ENCODE measurements around the gene ROBO2. TPM values are rescaled to one million over a fixed set of nuclear protein-coding genes. Genes with fewer than 3 reads are reported as not detected.

Gene ROBO2
- total RNA-seq, 1 experiment from 2014 or later: not detected

DNA sequence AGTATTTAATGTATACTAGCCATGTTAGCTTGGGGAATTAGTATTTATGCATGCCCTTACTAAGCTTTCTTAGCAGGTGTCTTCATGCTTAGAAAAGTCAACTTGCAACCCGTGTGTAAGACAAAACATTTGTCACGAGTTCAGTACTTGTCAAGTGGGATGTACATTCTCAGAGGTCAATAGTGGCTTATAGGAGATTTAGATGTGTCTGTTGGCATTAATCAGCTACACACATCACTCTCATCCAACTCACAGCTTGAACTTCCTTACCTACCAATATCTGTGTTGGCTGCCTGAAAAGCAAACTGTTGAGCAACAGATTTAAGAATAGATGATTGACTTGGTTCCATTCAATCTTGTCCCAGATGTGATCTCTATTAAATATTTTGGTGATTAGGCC is 109.5 kb downstream of the ROBO2 start:
- H3K9me3 ChIP-seq (ENCODE audit: control insufficient read depth in 1 of 2, insufficient read depth in 1 of 2, low read depth in 1 of 2, low read length in 2 of 2): peaks cover 4 to 18% of the 10 kb centered on the region in 2 experiments; a peak in 2 of 4 replicates
- intact Hi-C loops (cut with micrococcal nuclease): no loop called here
- no peak for ATAC-seq
- TF ChIP-seq SIN3A (IDR thresholded peaks at IDR 0.05; ENCODE audit: low read depth) (no peak), POLR2A (IDR thresholded peaks at IDR 0.05; ENCODE audit: borderline replicate concordance, extremely low read depth, insufficient read depth, insufficient read length) (no peak)
- H3K27me3 ChIP-seq (ENCODE audit: insufficient read depth, low read length): no peaks in the 10 kb centered on the region
- H3K4me2 ChIP-seq (ENCODE audit: low read length): no peak overlapping the region
- no peak overlapping the region for H2AFZ ChIP-seq (ENCODE audit: low read depth, low read length, poor library complexity, severe bottlenecking)
- no peaks in the 10 kb centered on the region for H3K9me2 ChIP-seq (ENCODE audit: insufficient read depth)
- H3K4me1 ChIP-seq (ENCODE audit: control insufficient read depth in 1 of 2, insufficient read depth in 2 of 2, low read length in 2 of 2): no peaks in the 10 kb centered on the region
- no peak overlapping the region for H3K9ac ChIP-seq (ENCODE audit: low read length)
- POLR2A ChIA-PET: no interaction called here
- no peak overlapping the region for H3K27ac ChIP-seq (ENCODE audit: low read depth, low read length)
- H4K20me1 ChIP-seq (ENCODE audit: insufficient read depth): no peaks in the 10 kb centered on the region
- CTCF ChIA-PET: no interaction called here
- no TSS peak for BruUV-seq (replicated peaks)
- H3K36me3 ChIP-seq (ENCODE audit: control insufficient read depth in 1 of 2, insufficient read depth in 2 of 2, low read length in 2 of 2): no peaks in the 10 kb centered on the region
- H3K4me3 ChIP-seq (replicated peaks in 1 of 2; ENCODE audit: low read depth in 1 of 2, low read length in 2 of 2): no peak overlapping the region
- no peaks in the 10 kb centered on the region for H3K79me2 ChIP-seq (ENCODE audit: insufficient read depth, low read length)
- DNase-seq (ENCODE audit: low read depth, low spot score): no peak
- RAD21 ChIA-PET (ENCODE audit: low non-redundant PET in 1 of 2, low total read pairs in 2 of 2, uncharacterized antibody in 2 of 2, unreplicated experiment in 2 of 2): no interaction called here

DNA sequence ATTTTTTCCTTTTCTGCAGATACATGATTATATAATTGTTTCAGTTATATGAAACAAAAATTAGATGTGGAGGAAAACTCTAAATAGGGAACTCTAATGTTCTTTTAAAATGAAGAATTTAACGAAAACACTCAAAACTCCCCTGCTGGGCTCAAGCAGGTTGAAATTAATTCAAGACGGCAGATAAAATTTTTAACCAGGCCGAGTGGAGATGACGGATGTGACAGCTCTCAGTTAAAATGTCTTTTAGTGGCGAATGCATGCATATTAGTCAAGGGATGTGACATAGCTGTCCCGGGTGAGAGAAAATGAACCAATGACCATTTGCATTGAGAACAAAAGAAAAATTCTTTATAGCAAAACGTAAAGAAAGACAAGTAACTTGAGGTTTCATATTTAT is 110.1 kb downstream of the ROBO2 start:
- no peak overlapping the region for H3K9ac ChIP-seq (ENCODE audit: low read length)
- no peak for ATAC-seq
- intact Hi-C loops (cut with micrococcal nuclease): no loop called here
- H3K4me2 ChIP-seq (ENCODE audit: low read length): no peak overlapping the region
- no peak overlapping the region for H2AFZ ChIP-seq (ENCODE audit: low read depth, low read length, poor library complexity, severe bottlenecking)
- H3K9me2 ChIP-seq (ENCODE audit: insufficient read depth): no peaks in the 10 kb centered on the region
- peaks cover 7 to 21% of the 10 kb centered on the region in 2 experiments; a peak in 2 of 4 replicates for H3K9me3 ChIP-seq (ENCODE audit: control insufficient read depth in 1 of 2, insufficient read depth in 1 of 2, low read depth in 1 of 2, low read length in 2 of 2)
- no peak for TF ChIP-seq EZH2 (IDR thresholded peaks at IDR 0.05)
- TF ChIP-seq POLR2AphosphoS5 (IDR thresholded peaks at IDR 0.05; ENCODE audit: low read depth, low read length): no peak
- no peak for TF ChIP-seq ELF1 (IDR thresholded peaks at IDR 0.05; ENCODE audit: borderline replicate concordance, low read depth)
- no peak for TF ChIP-seq SRF (IDR thresholded peaks at IDR 0.05; ENCODE audit: low read depth)
- TF ChIP-seq, protein P1, sequence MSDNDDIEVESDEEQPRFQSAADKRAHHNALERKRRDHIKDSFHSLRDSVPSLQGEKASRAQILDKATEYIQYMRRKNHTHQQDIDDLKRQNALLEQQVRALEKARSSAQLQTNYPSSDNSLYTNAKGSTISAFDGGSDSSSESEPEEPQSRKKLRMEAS (IDR thresholded peaks at IDR 0.05): no peak
- TF ChIP-seq, protein P2, sequence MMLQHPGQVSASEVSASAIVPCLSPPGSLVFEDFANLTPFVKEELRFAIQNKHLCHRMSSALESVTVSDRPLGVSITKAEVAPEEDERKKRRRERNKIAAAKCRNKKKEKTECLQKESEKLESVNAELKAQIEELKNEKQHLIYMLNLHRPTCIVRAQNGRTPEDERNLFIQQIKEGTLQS (IDR thresholded peaks at IDR 0.05): no peak
- no peak for TF ChIP-seq CEBPB (IDR thresholded peaks at IDR 0.05; ENCODE audit: low read depth)
- no peaks in the 10 kb centered on the region for H4K20me1 ChIP-seq (ENCODE audit: insufficient read depth)
- H3K4me3 ChIP-seq (replicated peaks in 1 of 2; ENCODE audit: low read depth in 1 of 2, low read length in 2 of 2): no peak overlapping the region
- no peaks in the 10 kb centered on the region for H3K79me2 ChIP-seq (ENCODE audit: insufficient read depth, low read length)
- RAD21 ChIA-PET (ENCODE audit: low non-redundant PET in 1 of 2, low total read pairs in 2 of 2, uncharacterized antibody in 2 of 2, unreplicated experiment in 2 of 2): no interaction called here
- H3K36me3 ChIP-seq (ENCODE audit: control insufficient read depth in 1 of 2, insufficient read depth in 2 of 2, low read length in 2 of 2): no peaks in the 10 kb centered on the region
- no peak overlapping the region for H3K27ac ChIP-seq (ENCODE audit: low read depth, low read length)
- CTCF ChIA-PET: no interaction called here
- no TSS peak for BruUV-seq (replicated peaks)
- no peak for DNase-seq (ENCODE audit: low read depth, low spot score)
- H3K27me3 ChIP-seq (ENCODE audit: insufficient read depth, low read length): no peaks in the 10 kb centered on the region
- no peaks in the 10 kb centered on the region for H3K4me1 ChIP-seq (ENCODE audit: control insufficient read depth in 1 of 2, insufficient read depth in 2 of 2, low read length in 2 of 2)
- POLR2A ChIA-PET: no interaction called here

Measured in HCT116 (cell line).